Thyroid gland (tissue), 4 donors: ENCODE measurements around the gene TBX18.

Source experiments
- POLR2A ChIP-seq, 2 donors: fragments of 450-650 bp; IDR thresholded peaks; one replicate each; pipeline ENCODE4 v1.6.1; 2017; ENCODE audit warnings: antibody characterized with exemption in 2 of 2, mild to moderate bottlenecking in 2 of 2, moderate library complexity in 1 of 2
- TF ChIP-seq, protein P1 (sequence below), 6 experiments: fragments of 200-600 bp in 3 of 6; fragments of 450-650 bp in 3 of 6; sonication (generic) in 3 of 6; IDR thresholded peaks; one replicate each; pipeline ENCODE4 v1.5.1; 2016 to 2019; ENCODE audit warnings: antibody characterized with exemption in 6 of 6, mild to moderate bottlenecking in 2 of 6, inconsistent platforms in 1 of 6, moderate library complexity in 1 of 6

DNA sequence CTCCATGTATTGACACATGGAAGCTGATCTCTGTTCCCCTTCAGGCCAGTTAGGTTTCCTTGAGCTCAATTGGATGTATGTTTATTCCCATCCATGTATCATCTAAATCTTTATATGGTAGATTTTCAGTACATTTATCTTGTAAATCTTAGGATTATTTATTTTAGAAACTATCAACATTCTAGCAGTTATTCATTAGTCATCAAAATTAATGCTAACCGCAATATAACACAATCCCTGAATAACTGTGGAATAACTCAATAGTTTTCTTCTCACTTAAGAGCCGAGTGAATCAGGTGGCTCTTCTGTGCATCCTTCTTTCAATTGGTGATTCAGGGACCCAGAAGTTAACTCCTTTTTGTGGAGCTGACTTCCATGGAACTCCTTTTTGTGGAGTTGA, 15.5 kb upstream of the TBX18 start:
- TF ChIP-seq POLR2A (IDR thresholded peaks at IDR 0.05), result no peak
- TF ChIP-seq, protein P1, sequence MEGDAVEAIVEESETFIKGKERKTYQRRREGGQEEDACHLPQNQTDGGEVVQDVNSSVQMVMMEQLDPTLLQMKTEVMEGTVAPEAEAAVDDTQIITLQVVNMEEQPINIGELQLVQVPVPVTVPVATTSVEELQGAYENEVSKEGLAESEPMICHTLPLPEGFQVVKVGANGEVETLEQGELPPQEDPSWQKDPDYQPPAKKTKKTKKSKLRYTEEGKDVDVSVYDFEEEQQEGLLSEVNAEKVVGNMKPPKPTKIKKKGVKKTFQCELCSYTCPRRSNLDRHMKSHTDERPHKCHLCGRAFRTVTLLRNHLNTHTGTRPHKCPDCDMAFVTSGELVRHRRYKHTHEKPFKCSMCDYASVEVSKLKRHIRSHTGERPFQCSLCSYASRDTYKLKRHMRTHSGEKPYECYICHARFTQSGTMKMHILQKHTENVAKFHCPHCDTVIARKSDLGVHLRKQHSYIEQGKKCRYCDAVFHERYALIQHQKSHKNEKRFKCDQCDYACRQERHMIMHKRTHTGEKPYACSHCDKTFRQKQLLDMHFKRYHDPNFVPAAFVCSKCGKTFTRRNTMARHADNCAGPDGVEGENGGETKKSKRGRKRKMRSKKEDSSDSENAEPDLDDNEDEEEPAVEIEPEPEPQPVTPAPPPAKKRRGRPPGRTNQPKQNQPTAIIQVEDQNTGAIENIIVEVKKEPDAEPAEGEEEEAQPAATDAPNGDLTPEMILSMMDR (IDR thresholded peaks at IDR 0.05), result no peak
